CD14-positive monocyte (primary cell): ENCODE data around the gene PEAK1. TPM values are rescaled to one million over a fixed set of nuclear protein-coding genes. Genes with fewer than 3 reads are reported as not detected.

Source experiments
- DNase-seq, 3 donors: peaks; one replicate each; pipeline ENCODE4 v3.0.0-alpha.2; 2011 to 2022
- H2AFZ ChIP-seq: 2 replicates; pipeline ENCODE4 v1.6.0; 2012; ENCODE audit warnings: mild to moderate bottlenecking, low read depth, low read length, inconsistent platforms; ENCODE audit not compliant: insufficient read depth, poor library complexity, severe bottlenecking
- H3K27ac ChIP-seq, 2 donors: 1 replicate in 1 of 2; 2 replicates in 1 of 2; pipeline ENCODE4 v1.5.1; 2012 to 2013; ENCODE audit warnings: low read length in 2 of 2, control low read depth in 1 of 2, inconsistent platforms in 1 of 2, low read depth in 1 of 2, mild to moderate bottlenecking in 1 of 2
- H3K27me3 ChIP-seq, 2 donors: one replicate each; pipeline versions ENCODE4 v1.6.0 to v1.6.1; 2011 to 2013; ENCODE audit warnings: low read length in 2 of 2; ENCODE audit not compliant: control insufficient read depth in 2 of 2, insufficient read depth in 2 of 2
- H3K36me3 ChIP-seq, 2 donors: replicated peaks in 1 of 2; 1 replicate in 1 of 2; 2 replicates in 1 of 2; pipeline versions ENCODE4 v1.5.1 to v1.6.1; 2012 to 2013; ENCODE audit warnings: low read length in 2 of 2, control low read depth in 1 of 2, inconsistent platforms in 1 of 2, mild to moderate bottlenecking in 1 of 2; ENCODE audit not compliant: insufficient read depth in 2 of 2, control insufficient read depth in 1 of 2
- H3K4me1 ChIP-seq, 2 donors: 1 replicate in 1 of 2; 2 replicates in 1 of 2; pipeline versions ENCODE4 v1.5.1 to v1.6.1; 2012 to 2013; ENCODE audit warnings: low read length in 2 of 2, control low read depth in 1 of 2, inconsistent platforms in 1 of 2, mild to moderate bottlenecking in 1 of 2, moderate library complexity in 1 of 2; ENCODE audit not compliant: insufficient read depth in 2 of 2, control insufficient read depth in 1 of 2
- H3K4me2 ChIP-seq: replicated peaks from 2 replicates; pipeline ENCODE3; 2012; ENCODE audit warnings: low read length, moderate library complexity, mild to moderate bottlenecking; ENCODE audit not compliant: poor library complexity, severe bottlenecking; ENCODE audit errors: extremely low read depth
- H3K4me3 ChIP-seq, 3 experiments: fragments of 200-600 bp in 1 of 3; sonication (generic) in 1 of 3; replicated peaks in 1 of 3; 1 replicate in 2 of 3; 2 replicates in 1 of 3; pipeline ENCODE4 v1.5.1; 2011 to 2013; ENCODE audit warnings: low read length in 3 of 3, mild to moderate bottlenecking in 3 of 3, control low read depth in 2 of 3, low read depth in 2 of 3, inconsistent platforms in 1 of 3, moderate library complexity in 1 of 3
- H3K79me2 ChIP-seq: 2 replicates; pipeline ENCODE4 v1.6.0; 2012; ENCODE audit warnings: mild to moderate bottlenecking, control low read depth, inconsistent platforms, low read length, moderate library complexity; ENCODE audit not compliant: insufficient read depth
- H3K9ac ChIP-seq: 2 replicates; pipeline ENCODE4 v1.6.0; 2017; ENCODE audit warnings: low read length, mild to moderate bottlenecking; ENCODE audit not compliant: insufficient read depth, poor library complexity, severe bottlenecking
- H3K9me3 ChIP-seq, 2 donors: replicated peaks in 1 of 2; 1 replicate in 1 of 2; 2 replicates in 1 of 2; pipeline versions ENCODE4 v1.5.1 to v1.6.1; 2012 to 2013; ENCODE audit warnings: low read length in 2 of 2, control low read depth in 1 of 2; ENCODE audit not compliant: control insufficient read depth in 1 of 2, insufficient read depth in 1 of 2
- H4K20me1 ChIP-seq: 2 replicates; pipeline ENCODE4 v1.6.0; 2012; ENCODE audit warnings: mild to moderate bottlenecking, low read length, control low read depth, moderate library complexity; ENCODE audit not compliant: insufficient read depth
- H3K27ac Mint-ChIP-seq, 7 donors: one replicate each; pipeline ENCODE4 v1.8.0; 2020; ENCODE audit warnings: mild to moderate bottlenecking in 7 of 7, mixed read lengths in 7 of 7, moderate library complexity in 6 of 7, inconsistent platforms in 2 of 7
- H3K27me3 Mint-ChIP-seq, 3 donors: one replicate each; pipeline ENCODE4 v1.8.0; 2021 to 2022; ENCODE audit warnings: low read depth in 3 of 3, mild to moderate bottlenecking in 3 of 3, mixed read lengths in 3 of 3, moderate library complexity in 3 of 3, inconsistent platforms in 1 of 3
- H3K36me3 Mint-ChIP-seq, 2 donors: one replicate each; pipeline ENCODE4 v1.8.0; 2020; ENCODE audit warnings: mixed read lengths in 2 of 2, inconsistent platforms in 1 of 2, mild to moderate bottlenecking in 1 of 2
- H3K4me1 Mint-ChIP-seq: one replicate; pipeline ENCODE4 v1.8.0; 2020; ENCODE audit warnings: mild to moderate bottlenecking, mixed read lengths
- H3K4me3 Mint-ChIP-seq, 2 donors: one replicate each; pipeline ENCODE4 v1.8.0; 2020; ENCODE audit warnings: mild to moderate bottlenecking in 2 of 2, mixed read lengths in 2 of 2, moderate library complexity in 1 of 2
- H3K9me3 Mint-ChIP-seq, 7 donors: one replicate each; pipeline ENCODE4 v1.8.0; 2020 to 2022; ENCODE audit warnings: mixed read lengths in 7 of 7, mild to moderate bottlenecking in 6 of 7, moderate library complexity in 6 of 7, inconsistent platforms in 2 of 7
- WGBS: methylation state at CpG from one replicate; pipeline ENCODE4 v1.1.5; 2013; ENCODE audit warnings: missing lambda C conversion rate; ENCODE audit not compliant: insufficient coverage; 5-methylcytosine and 5-hydroxymethylcytosine counted together
- intact Hi-C, 2 donors: fragments of 100-400 bp; cut with micrococcal nuclease; formaldehyde crosslinking; loops; one replicate each; pipeline versions ENCODE4 v1.15.0 to v1.15.1; 2023
- polyA plus RNA-seq, 3 donors: library from polyadenylated mRNA; depleted of rRNA in 1 of 3; unstranded in 2 of 3; stranded (reverse) in 1 of 3; fragments of 300-500 nt in 2 of 3; fragments of >200 nt in 1 of 3; fragmentation: Illumina TruSeq in 2 of 3; gene quantifications; 1 replicate in 2 of 3; 2 replicates in 1 of 3; pipeline ENCODE4 v1.2.3, GENCODE V29; 2012 to 2021
- TF ChIP-seq, protein P1 (sequence below): fragments of 200-600 bp; IDR thresholded peaks from one replicate; pipeline ENCODE4 v1.8.0; 2022; ENCODE audit warnings: antibody characterized with exemption, mild to moderate bottlenecking

PEAK1 gene
- polyA plus RNA-seq, 3 donors, result 0.85 to 8.7 (median 1.1) TPM

DNA sequence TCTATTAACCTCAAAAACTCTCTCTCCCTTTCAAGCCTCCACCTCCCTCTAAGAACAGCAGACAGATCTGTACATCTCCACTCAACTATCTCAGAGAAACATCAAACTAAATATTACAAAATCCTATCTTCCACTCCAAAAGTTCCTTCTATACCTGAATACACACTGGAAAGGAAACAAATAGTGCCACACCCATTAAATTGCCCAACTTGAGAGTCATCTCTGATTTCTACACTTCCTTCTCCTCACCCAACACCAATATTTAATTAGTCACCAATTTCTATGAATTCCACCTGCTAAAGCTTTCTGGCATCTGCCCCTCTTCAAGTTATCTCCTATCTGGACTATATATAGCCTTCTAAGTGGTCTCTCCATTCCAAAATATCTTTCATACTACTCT, 65.8 kb downstream of the PEAK1 start:
- Mint-ChIP-seq H3K36me3 (peaks cover 8 to 9% of the 10 kb centered on the region in 2 donors), H3K4me3 (peak overlapping the region in 1 of 2 donors; percentile 73), H3K27me3 (no peaks in the 10 kb centered on the region), H3K4me1 (peaks cover 18% of the 10 kb centered on the region), H3K9me3 (no peaks in the 10 kb centered on the region), H3K27ac (peak overlapping the region in 6 of 7 donors; percentile 6 to 67 (median 46))
- DNase-seq, result peak; percentile 15 to 52 (median 27)
- peak overlapping the region in 1 of 3 experiments; percentile 24 for H3K4me3 ChIP-seq
- H3K4me1 ChIP-seq, result peaks cover 11 to 17% of the 10 kb centered on the region in 2 donors
- H3K79me2 ChIP-seq, result no peaks in the 10 kb centered on the region
- H3K36me3 ChIP-seq, result no peaks in the 10 kb centered on the region
- peak overlapping the region in 1 of 2 donors; percentile 46 for H3K27ac ChIP-seq
- H4K20me1 ChIP-seq, result no peaks in the 10 kb centered on the region
- no peaks in the 10 kb centered on the region for H3K9me3 ChIP-seq
- H3K27me3 ChIP-seq, result no peaks in the 10 kb centered on the region
- TF ChIP-seq, protein P1, sequence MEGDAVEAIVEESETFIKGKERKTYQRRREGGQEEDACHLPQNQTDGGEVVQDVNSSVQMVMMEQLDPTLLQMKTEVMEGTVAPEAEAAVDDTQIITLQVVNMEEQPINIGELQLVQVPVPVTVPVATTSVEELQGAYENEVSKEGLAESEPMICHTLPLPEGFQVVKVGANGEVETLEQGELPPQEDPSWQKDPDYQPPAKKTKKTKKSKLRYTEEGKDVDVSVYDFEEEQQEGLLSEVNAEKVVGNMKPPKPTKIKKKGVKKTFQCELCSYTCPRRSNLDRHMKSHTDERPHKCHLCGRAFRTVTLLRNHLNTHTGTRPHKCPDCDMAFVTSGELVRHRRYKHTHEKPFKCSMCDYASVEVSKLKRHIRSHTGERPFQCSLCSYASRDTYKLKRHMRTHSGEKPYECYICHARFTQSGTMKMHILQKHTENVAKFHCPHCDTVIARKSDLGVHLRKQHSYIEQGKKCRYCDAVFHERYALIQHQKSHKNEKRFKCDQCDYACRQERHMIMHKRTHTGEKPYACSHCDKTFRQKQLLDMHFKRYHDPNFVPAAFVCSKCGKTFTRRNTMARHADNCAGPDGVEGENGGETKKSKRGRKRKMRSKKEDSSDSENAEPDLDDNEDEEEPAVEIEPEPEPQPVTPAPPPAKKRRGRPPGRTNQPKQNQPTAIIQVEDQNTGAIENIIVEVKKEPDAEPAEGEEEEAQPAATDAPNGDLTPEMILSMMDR, result no peak
- no peak overlapping the region for H3K9ac ChIP-seq
- peak overlapping the region; percentile 36 for H3K4me2 ChIP-seq
- H2AFZ ChIP-seq, result no peak overlapping the region
- intact Hi-C loops, result no loop called here

DNA sequence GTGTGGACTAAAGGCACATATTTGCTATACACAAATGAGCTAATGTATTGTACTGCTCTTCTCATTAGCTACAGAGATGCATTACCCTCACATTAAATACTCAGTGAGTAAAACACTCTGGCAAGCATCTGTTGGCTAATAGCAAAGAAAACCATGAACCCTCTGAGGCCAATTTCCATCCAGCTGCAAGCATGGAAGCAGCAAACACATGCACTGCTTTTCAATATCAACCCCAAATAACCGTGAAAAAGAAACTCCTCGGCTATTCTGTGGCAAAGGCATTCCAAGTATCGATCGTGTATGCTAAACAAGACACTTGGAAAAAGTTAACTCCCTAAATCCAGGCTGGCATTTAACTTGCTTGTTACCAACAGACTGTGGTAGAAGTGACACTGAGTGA, 67.0 kb downstream of the PEAK1 start:
- no peaks in the 10 kb centered on the region for H3K79me2 ChIP-seq

More for the DNA sequence above, 67.0 kb downstream of the PEAK1 start:
- TF ChIP-seq, protein P1, result no peak
- no peak overlapping the region for H3K9ac ChIP-seq
- H3K27ac ChIP-seq, result no peak overlapping the region
- H2AFZ ChIP-seq, result no peak overlapping the region
- H3K4me2 ChIP-seq, result no peak overlapping the region
- Mint-ChIP-seq H3K27ac (no peak overlapping the region), H3K36me3 (peaks cover 8 to 9% of the 10 kb centered on the region in 2 donors), H3K4me3 (no peak overlapping the region), H3K4me1 (peaks cover 18% of the 10 kb centered on the region), H3K9me3 (no peaks in the 10 kb centered on the region), H3K27me3 (no peaks in the 10 kb centered on the region)
- no peaks in the 10 kb centered on the region for H3K27me3 ChIP-seq
- no peaks in the 10 kb centered on the region for H3K9me3 ChIP-seq
- no peaks in the 10 kb centered on the region for H3K36me3 ChIP-seq
- H3K4me3 ChIP-seq, result no peak overlapping the region
- no peaks in the 10 kb centered on the region for H4K20me1 ChIP-seq
- peaks cover 11 to 17% of the 10 kb centered on the region in 2 donors for H3K4me1 ChIP-seq
- no peak for DNase-seq
- WGBS, result 97% methylated on average over 4 of the region's 4 CpGs
- intact Hi-C loops, result no loop called here
